HUDEP-2 (cell line): ENCODE measurements around the gene MAGEA2B.
"Not testable (repeated sequence)": the region's sequence is repeated elsewhere in the genome, so short reads cannot be mapped to it uniquely, and the experiment has no call there.

Source experiments
- DNase-seq, 76 experiments: peaks; one replicate each; lab custom pipeline; 2025; ENCODE audit not compliant: unreplicated experiment in 76 of 76; lab: John Stamatoyannopoulos, UW

MAGEA2B gene

DNA sequence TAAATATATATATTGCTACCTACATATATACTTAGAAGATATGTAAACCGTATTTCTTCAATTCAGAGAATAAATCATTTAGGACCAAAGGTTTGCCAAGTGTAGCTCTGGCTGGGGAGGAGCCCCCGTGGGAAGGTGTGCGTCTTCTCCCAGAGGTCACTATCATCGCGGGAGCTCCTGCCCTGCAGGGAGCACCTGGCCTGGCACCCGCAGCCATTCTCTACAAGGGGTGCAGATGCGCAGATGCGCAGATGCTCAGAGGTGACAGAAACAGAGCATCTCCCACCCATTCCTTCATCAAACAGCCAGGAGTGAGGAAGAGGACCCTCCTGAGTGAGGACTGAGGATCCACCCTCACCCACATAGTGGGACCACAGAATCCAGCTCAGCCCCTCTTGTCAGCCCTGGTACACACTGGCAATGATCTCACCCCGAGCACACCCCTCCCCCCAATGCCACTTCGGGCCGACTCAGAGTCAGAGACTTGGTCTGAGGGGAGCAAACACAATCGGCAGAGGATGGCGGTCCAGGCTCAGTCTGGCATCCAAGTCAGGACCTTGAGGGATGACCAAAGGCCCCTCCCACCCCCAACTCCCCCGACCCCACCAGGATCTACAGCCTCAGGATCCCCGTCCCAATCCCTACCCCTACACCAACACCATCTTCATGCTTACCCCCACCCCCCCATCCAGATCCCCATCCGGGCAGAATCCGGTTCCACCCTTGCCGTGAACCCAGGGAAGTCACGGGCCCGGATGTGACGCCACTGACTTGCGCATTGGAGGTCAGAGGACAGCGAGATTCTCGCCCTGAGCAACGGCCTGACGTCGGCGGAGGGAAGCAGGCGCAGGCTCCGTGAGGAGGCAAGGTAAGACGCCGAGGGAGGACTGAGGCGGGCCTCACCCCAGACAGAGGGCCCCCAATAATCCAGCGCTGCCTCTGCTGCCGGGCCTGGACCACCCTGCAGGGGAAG lies at the start of gene MAGEA2B:
MAGEA2B (plus strand) TSS at position 814 of the 973 bp plus-strand sequence. CDS start 2,479 bp downstream, outside the sequence.
- DNase-seq = not testable (repeated sequence)

DNA sequence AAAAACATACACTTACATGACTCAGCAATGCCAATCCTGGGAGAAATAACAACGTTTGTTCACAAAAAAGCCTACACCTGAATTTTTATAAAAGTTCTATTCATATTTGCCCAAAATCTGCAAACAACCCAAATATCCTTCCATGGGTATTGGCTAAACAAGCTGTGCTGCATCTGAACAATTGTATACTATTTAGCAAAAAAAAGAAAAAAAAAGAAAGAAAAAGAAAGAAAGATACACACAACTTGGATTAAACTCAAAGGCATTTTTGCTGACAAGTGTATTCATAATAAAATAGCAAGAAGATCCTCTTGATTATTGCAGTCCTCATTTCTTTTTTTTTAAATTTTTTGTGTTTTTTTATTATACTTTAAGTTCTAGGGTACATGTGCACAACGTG lies 40.3 kb upstream of the MAGEA2B start:
- no peak for DNase-seq

GRCh38 chrX:152674652-152675051 lies 39.8 kb upstream of the MAGEA2B start:
- not testable (repeated sequence) for DNase-seq

DNA sequence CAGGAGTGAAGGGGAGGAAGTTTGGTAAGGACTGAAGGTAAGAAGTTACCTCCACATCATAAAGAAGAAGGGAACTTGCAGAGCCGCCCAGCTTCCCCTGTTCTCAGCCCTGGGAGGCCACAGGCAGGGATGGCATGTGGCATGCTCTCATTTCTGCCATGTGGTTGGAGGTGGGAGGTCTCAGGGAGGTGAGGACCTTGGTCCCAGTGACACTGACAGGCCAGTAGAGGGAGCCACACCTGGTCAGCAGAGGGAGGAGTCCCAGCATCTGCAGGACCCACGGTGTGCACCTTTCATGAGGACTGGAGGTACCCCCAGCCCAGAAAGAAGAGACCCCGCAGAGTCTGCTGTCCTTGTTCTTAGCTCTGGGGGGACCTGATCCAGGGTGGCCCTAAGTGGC lies 33.4 kb upstream of the MAGEA2B start:
- DNase-seq = not testable (repeated sequence)

GRCh38 chrX:152697952-152698931 lies 16.2 kb upstream of the MAGEA2B start, which contains the start of gene MAGEA3:
Gene MAGEA3 (plus strand): TSS chrX:152698794. CDS start chrX:152700833, 2,039 bp downstream.
- DNase-seq = not testable (repeated sequence)

DNA sequence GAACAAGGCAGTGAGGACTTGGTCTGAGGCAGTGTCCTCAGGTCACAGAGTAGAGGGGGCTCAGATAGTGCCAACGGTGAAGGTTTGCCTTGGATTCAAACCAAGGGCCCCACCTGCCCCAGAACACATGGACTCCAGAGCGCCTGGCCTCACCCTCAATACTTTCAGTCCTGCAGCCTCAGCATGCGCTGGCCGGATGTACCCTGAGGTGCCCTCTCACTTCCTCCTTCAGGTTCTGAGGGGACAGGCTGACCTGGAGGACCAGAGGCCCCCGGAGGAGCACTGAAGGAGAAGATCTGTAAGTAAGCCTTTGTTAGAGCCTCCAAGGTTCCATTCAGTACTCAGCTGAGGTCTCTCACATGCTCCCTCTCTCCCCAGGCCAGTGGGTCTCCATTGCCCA lies 14.0 kb upstream of the MAGEA2B start:
- DNase-seq = not testable (repeated sequence)

- not testable (repeated sequence) for DNase-seq
Measured at GRCh38 chrX:152706500-152706899, 7.9 kb upstream of the MAGEA2B start.

- DNase-seq = not testable (repeated sequence)
Measured at GRCh38 chrX:152709173-152709572, 5.3 kb upstream of the MAGEA2B start, which contains the start of gene CSAG2. Gene CSAG2 (minus strand): TSS chrX:152709273. CDS start chrX:152709112, 161 bp downstream.

GRCh38 chrX:152713195-152713594 lies 1.2 kb upstream of the MAGEA2B start:
- DNase-seq = not testable (repeated sequence)

DNA sequence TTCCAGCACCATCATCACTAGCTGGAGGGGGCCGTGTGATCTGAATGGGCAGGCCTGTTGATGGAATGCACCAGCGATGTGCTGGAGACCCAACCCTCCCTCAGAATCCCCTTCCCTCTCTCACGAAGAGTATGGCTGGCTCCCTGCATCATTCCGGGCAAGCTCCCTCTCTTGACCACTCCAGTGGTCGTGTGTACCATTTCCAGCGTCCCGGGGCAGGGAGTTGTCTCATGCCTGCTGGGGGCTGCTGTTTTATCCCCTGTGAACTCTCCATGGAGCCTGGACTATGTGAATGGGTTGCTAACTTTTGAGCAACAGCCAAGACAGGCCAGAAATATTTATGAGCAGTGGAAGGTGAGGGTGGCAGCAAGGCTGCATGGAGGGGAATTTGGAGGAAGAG lies 11.0 kb downstream of the MAGEA2B start:
- DNase-seq = no peak

- DNase-seq = no peak
Measured at GRCh38 chrX:152733261-152733975, 19.0 kb downstream of the MAGEA2B start, which contains the start of the genes CSAG1 and MAGEA12. Gene CSAG1 (minus strand): TSS chrX:152733721. CDS start chrX:152732460, 1,261 bp downstream. Gene MAGEA12 (plus strand): TSS chrX:152733757. CDS start chrX:152736162, 2,405 bp downstream.

DNA sequence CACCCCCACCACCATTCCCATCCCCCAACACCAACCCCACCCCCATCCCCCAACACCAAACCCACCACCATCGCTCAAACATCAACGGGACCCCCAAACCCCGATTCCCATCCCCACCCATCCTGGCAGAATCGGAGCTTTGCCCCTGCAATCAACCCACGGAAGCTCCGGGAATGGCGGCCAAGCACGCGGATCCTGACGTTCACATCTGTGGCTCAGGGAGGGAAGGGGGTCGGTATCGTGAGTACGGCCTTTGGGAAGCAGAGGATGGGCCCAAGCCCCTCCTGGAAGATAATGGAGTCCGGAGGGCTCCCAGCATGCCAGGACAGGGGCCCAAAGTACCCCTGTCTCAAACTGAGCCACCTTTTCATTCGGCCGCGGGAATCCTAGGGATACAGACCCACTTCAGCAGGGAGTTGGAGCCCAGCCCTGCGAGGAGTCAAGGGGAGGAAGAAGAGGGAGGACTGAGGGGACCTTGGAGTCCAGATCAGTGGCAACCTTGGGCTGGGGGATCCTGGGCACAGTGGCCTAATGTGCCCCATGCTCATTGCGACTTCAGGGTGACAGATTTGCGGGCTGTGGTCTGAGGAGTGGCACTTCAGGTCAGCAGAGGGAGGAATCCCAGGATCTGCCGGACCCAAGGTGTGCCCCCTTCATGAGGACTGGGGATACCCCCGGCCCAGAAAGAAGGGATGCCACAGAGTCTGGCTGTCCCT lies 19.9 kb downstream of the MAGEA2B start:
- not testable (repeated sequence) for DNase-seq

DNA sequence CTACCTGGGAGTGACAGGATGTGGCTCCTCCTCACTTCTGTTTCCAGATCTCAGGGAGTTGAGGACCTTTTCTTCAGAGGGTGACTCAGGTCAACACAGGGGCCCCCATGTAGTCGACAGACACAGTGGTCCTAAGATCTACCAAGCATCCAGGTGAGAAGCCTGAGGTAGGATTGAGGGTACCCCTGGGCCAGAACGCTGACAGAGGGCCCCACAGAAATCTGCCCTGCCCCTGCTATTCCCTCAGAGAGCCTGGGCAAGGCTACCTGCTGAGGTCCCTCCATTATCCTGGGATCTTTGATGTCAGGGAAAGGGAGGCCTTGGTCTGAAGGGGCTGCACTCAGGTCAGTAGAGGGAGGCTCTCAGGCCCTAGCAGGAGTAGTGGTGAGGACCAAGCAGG lies 20.7 kb downstream of the MAGEA2B start:
- no peak for DNase-seq

- DNase-seq = no peak
Measured at GRCh38 chrX:152735860-152736511, 21.6 kb downstream of the MAGEA2B start.

GRCh38 chrX:152736528-152736927 lies 22.1 kb downstream of the MAGEA2B start:
- DNase-seq = not testable (repeated sequence)

DNA sequence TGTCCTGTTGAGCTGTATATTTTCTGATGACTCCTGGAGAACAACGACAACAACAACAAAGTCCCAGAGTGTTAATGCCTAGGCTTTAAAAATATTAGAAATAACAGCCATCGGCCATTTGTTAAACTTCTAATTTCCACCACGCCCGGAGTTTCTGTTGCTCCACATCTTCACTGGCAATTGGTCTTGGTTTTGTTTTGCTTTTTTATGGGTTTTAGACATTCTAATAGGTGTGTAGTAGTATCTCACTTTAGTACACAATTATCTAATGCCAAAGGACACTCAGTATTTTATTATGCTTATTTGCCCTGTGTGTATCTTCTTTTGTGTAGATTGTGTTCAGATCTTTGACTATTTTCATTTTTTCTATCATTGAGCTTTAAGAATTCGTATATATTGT lies 24.1 kb downstream of the MAGEA2B start:
- DNase-seq = no peak

DNA sequence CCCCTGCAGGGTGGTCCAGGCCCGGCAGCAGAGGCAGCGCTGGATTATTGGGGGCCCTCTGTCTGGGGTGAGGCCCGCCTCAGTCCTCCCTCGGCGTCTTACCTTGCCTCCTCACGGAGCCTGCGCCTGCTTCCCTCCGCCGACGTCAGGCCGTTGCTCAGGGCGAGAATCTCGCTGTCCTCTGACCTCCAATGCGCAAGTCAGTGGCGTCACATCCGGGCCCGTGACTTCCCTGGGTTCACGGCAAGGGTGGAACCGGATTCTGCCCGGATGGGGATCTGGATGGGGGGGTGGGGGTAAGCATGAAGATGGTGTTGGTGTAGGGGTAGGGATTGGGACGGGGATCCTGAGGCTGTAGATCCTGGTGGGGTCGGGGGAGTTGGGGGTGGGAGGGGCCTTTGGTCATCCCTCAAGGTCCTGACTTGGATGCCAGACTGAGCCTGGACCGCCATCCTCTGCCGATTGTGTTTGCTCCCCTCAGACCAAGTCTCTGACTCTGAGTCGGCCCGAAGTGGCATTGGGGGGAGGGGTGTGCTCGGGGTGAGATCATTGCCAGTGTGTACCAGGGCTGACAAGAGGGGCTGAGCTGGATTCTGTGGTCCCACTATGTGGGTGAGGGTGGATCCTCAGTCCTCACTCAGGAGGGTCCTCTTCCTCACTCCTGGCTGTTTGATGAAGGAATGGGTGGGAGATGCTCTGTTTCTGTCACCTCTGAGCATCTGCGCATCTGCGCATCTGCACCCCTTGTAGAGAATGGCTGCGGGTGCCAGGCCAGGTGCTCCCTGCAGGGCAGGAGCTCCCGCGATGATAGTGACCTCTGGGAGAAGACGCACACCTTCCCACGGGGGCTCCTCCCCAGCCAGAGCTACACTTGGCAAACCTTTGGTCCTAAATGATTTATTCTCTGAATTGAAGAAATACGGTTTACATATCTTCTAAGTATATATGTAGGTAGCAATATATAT lies 39.5 kb downstream of the MAGEA2B start, which contains the start of gene MAGEA2:
MAGEA2 (minus strand) TSS at position 157 of the 965 bp plus-strand sequence. CDS start 2,479 bp downstream, outside the sequence.
- not testable (repeated sequence) for DNase-seq
